Skeletal muscle tissue (tissue), 4 donors: Measurements from ENCODE around the gene DPP10. TPM values are rescaled to one million over a fixed set of nuclear protein-coding genes. Genes with fewer than 3 reads are reported as not detected.

Experiments
- H3K27ac ChIP-seq: one replicate; pipeline ENCODE4 v1.7.0; 2013; ENCODE audit warnings: mild to moderate bottlenecking, low read depth, low read length, inconsistent platforms
- H3K27me3 ChIP-seq, 3 donors: one replicate each; pipeline ENCODE4 v1.7.0; 2013; ENCODE audit warnings: low read length in 3 of 3; ENCODE audit not compliant: control insufficient read depth in 3 of 3, insufficient read depth in 3 of 3
- H3K36me3 ChIP-seq, 3 donors: one replicate each; pipeline ENCODE4 v1.7.0; 2013; ENCODE audit warnings: low read length in 3 of 3; ENCODE audit not compliant: control insufficient read depth in 3 of 3, insufficient read depth in 3 of 3
- H3K4me1 ChIP-seq, 3 donors: one replicate each; pipeline ENCODE4 v1.7.0; 2013; ENCODE audit warnings: low read length in 3 of 3, mild to moderate bottlenecking in 3 of 3; ENCODE audit not compliant: control insufficient read depth in 3 of 3, insufficient read depth in 3 of 3
- H3K4me3 ChIP-seq, 3 donors: one replicate each; pipeline ENCODE4 v1.7.0; 2013; ENCODE audit warnings: low read length in 3 of 3
- H3K9ac ChIP-seq, 3 donors: one replicate each; pipeline ENCODE4 v1.7.0; 2013; ENCODE audit warnings: low read length in 3 of 3, mild to moderate bottlenecking in 3 of 3, moderate library complexity in 2 of 3, low read depth in 1 of 3
- H3K9me3 ChIP-seq, 3 donors: one replicate each; pipeline ENCODE4 v1.7.0; 2013; ENCODE audit warnings: low read length in 3 of 3; ENCODE audit not compliant: control insufficient read depth in 3 of 3
- total RNA-seq: library from RNA; depleted of rRNA; stranded (reverse); fragments of >200 nt; gene quantifications from one replicate; pipeline ENCODE4 v1.2.3, GENCODE V29; 2014
- donor health status: Osteomylitis.

The DPP10 gene
- total RNA-seq, 1 donor from 2014 or later: 1.0 TPM

- Histone ChIP-seq H3K4me1 (no peaks in the 10 kb centered on the region), H3K27me3 (no peaks in the 10 kb centered on the region), H3K4me3 (no peak overlapping the region), H3K9ac (no peak overlapping the region), H3K36me3 (no peaks in the 10 kb centered on the region), H3K9me3 (no peaks in the 10 kb centered on the region), H3K27ac (no peak overlapping the region)
Measured at GRCh38 chr2:114919985-114920384, 477.5 kb downstream of the DPP10 start.

DNA sequence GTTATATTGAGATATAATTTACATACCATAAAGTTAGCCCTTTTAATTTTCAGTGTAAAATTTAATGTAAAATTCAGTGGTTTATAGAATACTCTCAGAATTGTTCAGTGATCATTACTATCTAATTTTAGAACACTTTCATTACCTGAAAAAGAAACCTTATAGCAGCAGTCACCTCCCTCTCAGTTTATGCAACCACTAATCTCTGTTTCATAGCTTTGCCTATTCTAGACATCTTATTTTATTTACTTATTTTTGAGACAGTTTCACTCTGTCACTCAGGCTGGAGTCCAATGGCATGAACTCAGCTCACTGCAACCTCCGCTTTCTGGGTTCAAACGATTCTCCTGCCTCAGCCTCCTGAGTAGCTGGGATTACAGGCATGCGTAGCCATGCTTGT is 479.6 kb downstream of the DPP10 start:
- no peaks in the 10 kb centered on the region for H3K27me3 ChIP-seq
- no peaks in the 10 kb centered on the region for H3K36me3 ChIP-seq
- no peaks in the 10 kb centered on the region for H3K9me3 ChIP-seq
- H3K4me1 ChIP-seq: no peaks in the 10 kb centered on the region
- H3K27ac ChIP-seq: no peak overlapping the region
- H3K9ac ChIP-seq: no peak overlapping the region
- H3K4me3 ChIP-seq: no peak overlapping the region

GRCh38 chr2:114925296-114926255 is 483.1 kb downstream of the DPP10 start:
- Histone ChIP-seq H3K27ac (no peak overlapping the region), H3K9ac (no peak overlapping the region), H3K4me1 (no peaks in the 10 kb centered on the region), H3K36me3 (no peaks in the 10 kb centered on the region), H3K9me3 (no peaks in the 10 kb centered on the region), H3K27me3 (no peaks in the 10 kb centered on the region), H3K4me3 (no peak overlapping the region)

DNA sequence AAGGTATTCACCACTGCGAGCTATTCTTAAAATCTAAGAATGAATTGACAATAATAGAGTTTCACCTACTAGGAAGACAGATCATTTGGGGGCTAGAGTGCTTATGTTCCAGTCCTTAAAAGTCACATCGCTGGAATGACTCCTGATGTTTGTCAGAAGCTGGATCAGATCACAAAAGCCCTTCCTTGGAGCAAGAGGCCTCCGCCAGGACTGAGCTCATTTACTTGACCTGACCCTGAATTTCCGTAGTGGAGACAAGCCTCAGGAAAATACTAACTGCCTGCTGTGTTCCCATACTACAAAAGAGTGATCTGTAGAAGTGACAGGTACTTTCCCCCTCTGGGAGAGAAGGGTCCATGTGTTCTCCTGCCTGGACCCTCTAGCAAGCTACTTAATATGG is 483.9 kb downstream of the DPP10 start:
- H3K27ac ChIP-seq: no peak overlapping the region

DNA sequence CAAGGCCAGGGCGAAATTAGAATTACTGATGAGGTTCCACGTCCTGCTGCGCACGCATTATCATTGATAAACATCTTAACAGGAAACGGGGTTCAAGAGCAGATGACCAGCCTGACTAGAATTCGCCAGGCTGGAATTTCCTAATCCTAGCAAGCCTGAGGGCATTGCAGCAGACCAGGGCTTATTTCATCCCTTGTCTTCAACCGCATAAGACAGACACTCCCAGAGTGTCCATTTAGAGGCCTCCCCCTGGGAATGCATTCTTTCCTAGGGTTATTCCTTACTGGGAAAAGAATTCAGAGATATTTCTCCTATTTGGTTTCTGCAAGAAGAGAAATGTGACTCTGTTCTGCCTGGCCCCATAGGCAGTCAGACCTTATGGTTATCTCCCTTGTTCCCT is 486.8 kb downstream of the DPP10 start:
- Histone ChIP-seq H3K4me3 (no peak overlapping the region), H3K27ac (no peak overlapping the region), H3K4me1 (no peaks in the 10 kb centered on the region), H3K9me3 (peaks cover 0 to 2% (median 0%) of the 10 kb centered on the region in 3 donors), H3K27me3 (no peaks in the 10 kb centered on the region), H3K9ac (no peak overlapping the region), H3K36me3 (no peaks in the 10 kb centered on the region)

More for the DNA sequence above, 483.9 kb downstream of the DPP10 start:
- H3K9ac ChIP-seq: no peak overlapping the region
- no peaks in the 10 kb centered on the region for H3K4me1 ChIP-seq
- no peaks in the 10 kb centered on the region for H3K36me3 ChIP-seq
- H3K4me3 ChIP-seq: no peak overlapping the region
- H3K9me3 ChIP-seq: no peaks in the 10 kb centered on the region
- no peaks in the 10 kb centered on the region for H3K27me3 ChIP-seq

DNA sequence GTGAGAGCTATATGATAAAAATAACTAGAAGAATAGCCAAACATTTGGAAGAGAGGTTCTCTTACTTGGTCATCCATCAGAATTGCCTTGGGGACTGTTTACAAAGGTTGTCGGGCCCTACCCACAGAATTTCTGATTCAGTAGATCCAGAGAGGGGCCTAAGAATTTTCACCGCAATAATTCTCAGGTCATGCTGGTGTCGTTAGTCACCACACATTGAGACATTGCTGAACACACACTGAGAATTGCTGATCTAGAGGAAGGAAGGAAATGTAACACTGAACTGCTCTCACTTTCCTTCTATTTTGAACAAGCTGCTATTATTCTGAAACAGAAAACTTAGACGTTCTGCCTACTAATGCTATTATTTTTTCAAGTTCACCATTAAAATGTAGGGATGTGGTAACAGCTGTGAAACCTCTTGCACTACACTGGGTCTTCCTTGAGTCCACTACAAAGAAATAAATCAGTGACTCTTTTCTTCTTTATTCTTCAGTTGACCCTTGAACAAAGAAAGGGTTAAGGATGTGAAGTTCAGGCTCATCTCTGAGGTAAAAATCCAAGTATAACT is 491.3 kb downstream of the DPP10 start:
- Histone ChIP-seq H3K9ac (no peak overlapping the region), H3K9me3 (peaks cover 0 to 2% (median 0%) of the 10 kb centered on the region in 3 donors), H3K36me3 (no peaks in the 10 kb centered on the region), H3K27ac (no peak overlapping the region), H3K4me3 (no peak overlapping the region), H3K4me1 (no peaks in the 10 kb centered on the region), H3K27me3 (no peaks in the 10 kb centered on the region)

GRCh38 chr2:114935031-114935430 is 492.6 kb downstream of the DPP10 start:
- Histone ChIP-seq H3K9me3 (peaks cover 0 to 2% (median 0%) of the 10 kb centered on the region in 3 donors), H3K4me1 (no peaks in the 10 kb centered on the region), H3K36me3 (no peaks in the 10 kb centered on the region), H3K9ac (no peak overlapping the region), H3K4me3 (no peak overlapping the region), H3K27ac (no peak overlapping the region), H3K27me3 (no peaks in the 10 kb centered on the region)

DNA sequence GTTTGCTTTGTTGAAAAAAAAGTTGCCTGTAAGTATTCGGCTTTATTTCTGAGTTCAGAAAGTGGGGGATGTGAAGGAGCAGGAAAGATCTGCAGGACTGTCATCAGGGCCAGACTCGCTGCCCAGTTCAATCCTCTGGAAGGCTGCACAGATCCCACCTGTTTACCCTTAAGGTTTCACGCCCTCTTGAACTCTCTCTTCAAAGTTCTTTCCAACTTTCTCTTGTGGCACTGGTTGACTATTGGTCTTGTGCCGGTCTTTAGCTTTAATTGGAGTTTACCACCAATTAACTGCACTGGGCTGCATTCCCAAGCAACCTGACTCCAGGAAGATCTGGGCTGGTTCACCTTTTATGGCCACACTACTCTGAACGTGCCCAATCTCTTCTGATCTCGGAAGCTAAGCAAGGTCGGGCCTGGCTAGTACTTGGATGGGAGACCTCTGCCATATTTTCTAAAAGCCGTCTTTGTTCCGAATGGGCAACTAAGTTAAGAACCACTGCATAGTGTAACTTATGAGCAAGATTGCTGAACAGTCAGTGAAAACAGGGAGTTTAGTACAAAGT is 495.0 kb downstream of the DPP10 start:
- Histone ChIP-seq H3K9me3 (no peaks in the 10 kb centered on the region), H3K4me3 (no peak overlapping the region), H3K27ac (no peak overlapping the region), H3K36me3 (no peaks in the 10 kb centered on the region), H3K4me1 (no peaks in the 10 kb centered on the region), H3K9ac (no peak overlapping the region), H3K27me3 (no peaks in the 10 kb centered on the region)

GRCh38 chr2:114940785-114941458 is 498.5 kb downstream of the DPP10 start:
- no peaks in the 10 kb centered on the region for H3K36me3 ChIP-seq
- no peaks in the 10 kb centered on the region for H3K27me3 ChIP-seq
- no peak overlapping the region for H3K9ac ChIP-seq
- no peaks in the 10 kb centered on the region for H3K9me3 ChIP-seq
- no peaks in the 10 kb centered on the region for H3K4me1 ChIP-seq
- H3K27ac ChIP-seq: no peak overlapping the region
- H3K4me3 ChIP-seq: no peak overlapping the region
